HG03060 (cell line): ENCODE results near the gene NAV2.

Experiments used
- ATAC-seq: cut with Tn5 transposase; IDR thresholded peaks from one replicate; pipeline ENCODE4 v1.9.1; 2021; ENCODE audit warnings: low read depth, moderate number of reproducible peaks; ENCODE audit not compliant: unreplicated experiment

Gene NAV2

GRCh38 chr11:19848219-19848618 is 135.6 kb downstream of the NAV2 start:
- no peak for ATAC-seq

DNA sequence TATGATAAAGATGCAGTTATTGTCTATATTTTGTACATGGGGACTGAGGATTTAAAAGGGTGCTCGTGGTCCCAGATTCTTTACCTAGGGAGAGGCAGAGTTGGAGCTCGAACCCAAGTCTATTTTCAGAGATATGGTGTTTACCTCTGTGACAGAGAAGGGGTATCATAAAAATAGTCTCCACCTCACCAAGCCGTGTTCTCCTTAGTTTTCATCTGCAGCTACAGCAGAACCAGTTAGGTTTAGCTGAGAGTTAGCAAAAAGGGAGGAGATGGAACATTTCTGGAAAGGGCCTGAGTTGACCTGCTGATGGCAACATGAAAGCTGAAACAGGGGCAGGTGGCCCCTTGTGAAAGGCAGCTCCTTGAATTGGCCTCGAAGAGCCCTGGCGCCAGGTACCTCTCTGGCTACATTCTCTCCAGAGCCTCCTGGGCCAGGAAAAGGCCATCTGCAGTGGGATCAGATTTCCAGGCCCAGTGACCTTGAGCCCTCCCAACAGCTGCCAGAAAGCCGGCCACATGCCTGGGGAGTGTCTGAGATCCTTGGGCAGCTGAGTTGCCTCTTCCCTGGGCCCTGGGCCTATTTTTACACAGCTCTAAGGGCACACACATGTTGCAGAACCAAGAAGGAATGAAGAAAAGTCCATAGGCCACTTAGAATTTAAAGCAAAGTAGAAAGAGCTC is 136.6 kb downstream of the NAV2 start:
- no peak for ATAC-seq

DNA sequence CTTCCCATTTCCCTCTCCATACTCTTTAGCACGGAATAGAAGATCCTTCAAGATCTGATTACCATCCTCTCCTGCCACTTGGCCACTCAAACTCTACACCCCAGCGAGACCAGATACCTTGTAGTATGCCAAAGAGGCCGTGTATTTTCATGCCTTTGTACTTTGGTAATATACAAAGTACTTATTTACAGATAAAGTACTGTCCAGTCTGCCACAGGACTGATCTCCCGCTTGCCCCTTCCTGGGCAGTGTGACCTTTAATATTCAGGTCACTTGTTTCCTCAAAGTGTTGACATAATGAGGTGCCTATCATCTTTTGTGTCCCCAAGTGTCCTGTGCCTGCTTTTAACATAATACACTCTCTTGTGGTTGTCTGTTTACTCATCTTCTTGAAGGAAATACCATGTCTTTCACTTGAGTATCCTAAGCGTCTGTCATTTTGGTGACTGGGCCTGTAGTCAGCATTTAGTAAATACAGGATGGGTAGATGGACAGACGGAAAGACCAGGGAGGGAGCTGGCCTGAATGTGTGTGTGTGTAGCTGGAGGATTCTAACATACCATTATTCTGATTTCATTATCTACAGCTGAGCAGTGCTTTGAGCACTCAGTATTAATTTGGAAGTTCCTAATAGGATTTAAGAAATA is 137.4 kb downstream of the NAV2 start:
- ATAC-seq, result no peak

DNA sequence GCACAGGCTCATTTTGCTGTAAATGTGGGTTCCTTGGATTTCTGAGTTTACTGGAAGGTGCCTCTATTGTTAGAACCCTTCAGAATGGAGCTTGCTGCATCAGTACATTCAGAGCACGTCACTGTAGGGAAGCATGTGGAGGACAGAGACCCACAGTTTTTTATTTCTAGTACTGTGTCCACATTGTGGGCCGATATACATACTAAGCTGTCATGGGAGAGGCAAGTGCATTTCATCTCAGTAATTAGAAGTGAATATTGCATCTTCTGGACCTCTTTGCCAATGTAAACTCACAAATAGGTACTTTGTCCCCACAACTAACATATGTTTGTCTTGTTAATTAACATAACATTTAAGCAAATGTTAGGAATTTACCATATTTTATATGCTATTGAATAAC is 139.7 kb downstream of the NAV2 start:
- ATAC-seq, result no peak

- ATAC-seq, result no peak
Measured at GRCh38 chr11:19853016-19853415, 140.4 kb downstream of the NAV2 start.

DNA sequence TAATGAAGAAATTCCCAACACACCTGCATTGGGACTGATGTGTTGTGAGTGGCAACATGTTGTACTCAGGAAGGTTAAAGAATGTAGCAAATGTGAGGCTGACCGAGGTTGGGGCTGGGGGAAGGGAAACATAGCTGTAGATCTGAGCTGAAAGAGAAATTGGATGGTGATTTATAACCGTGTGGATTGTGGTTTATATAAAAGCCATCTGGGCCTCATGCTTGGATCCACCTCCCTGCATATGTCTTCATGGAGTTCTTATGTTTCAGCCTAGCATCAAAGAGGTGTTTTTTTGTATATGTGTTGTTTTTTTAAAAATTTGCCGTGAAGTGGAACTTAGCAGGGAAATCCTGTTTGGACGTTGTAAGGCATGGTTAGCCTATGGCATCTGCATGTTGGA is 141.3 kb downstream of the NAV2 start:
- no peak for ATAC-seq

GRCh38 chr11:19861171-19861570 is 148.5 kb downstream of the NAV2 start:
- ATAC-seq, result no peak

DNA sequence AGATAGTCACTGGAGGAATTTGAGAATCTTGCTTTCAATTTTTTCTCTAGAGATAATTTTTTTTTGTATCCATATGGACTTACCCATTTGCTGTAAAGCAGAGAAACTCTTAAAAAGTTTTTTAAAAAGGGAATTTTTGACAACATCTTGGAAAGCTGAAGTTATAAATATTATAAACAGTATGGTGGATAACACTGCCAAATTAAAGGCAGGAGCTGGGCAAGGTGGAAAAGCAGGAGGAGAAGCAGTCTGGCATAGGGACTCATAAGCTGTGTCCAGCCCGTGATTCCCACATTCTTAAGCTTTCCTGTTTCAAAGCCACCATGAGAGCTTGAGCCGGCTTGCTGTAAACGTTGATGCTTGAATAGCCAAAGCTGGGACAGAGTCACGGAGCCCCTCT is 149.5 kb downstream of the NAV2 start:
- no peak for ATAC-seq

DNA sequence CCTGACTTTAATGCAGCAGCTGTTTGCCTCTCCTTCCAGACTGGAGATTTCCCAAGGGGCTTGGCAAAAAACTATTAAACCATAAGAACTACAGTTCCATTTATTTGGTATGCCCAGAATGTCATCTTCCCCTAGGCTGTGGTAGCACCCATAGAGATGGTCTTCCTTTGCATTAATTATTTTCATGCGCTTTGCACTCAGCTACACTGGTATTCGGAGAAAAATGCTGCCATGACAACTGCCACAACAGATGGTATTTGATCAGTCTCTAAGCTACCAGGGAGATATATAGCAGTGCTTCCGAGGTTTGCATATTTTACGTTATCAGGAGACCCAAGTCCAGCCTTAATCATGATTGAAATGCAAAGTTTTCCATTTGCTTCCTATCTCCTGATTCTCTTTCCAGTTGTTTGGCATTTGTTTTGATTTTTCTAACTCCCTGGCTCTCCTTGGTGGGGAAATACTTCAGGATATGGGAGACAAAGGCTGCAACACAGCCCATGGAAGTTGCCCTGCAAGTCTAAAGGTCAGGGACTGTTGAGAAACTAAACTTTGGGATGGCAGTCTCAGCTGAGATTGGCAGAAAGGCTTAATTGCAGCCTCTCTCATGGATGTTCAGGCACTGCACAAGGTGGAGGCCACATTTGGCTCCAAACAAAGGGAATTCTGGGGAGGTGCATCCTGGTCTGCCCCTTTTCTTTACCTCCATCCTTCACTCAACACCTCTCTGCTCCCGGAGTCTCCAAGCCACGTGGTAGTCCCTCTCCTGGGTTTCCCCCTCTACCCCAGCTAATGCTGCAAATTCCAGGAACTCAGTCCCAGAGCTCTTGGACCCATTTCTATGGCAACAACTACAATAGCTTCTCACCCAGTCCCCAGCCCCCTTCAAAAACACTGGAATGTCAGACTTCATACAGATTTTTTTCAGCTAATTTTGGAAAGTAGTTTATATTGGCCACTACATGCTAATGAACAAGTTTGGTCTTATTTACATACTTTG is 151.8 kb downstream of the NAV2 start:
- ATAC-seq, result no peak

GRCh38 chr11:19866037-19866436 is 153.4 kb downstream of the NAV2 start:
- ATAC-seq, result no peak

GRCh38 chr11:19866521-19866920 is 153.9 kb downstream of the NAV2 start:
- no peak for ATAC-seq

DNA sequence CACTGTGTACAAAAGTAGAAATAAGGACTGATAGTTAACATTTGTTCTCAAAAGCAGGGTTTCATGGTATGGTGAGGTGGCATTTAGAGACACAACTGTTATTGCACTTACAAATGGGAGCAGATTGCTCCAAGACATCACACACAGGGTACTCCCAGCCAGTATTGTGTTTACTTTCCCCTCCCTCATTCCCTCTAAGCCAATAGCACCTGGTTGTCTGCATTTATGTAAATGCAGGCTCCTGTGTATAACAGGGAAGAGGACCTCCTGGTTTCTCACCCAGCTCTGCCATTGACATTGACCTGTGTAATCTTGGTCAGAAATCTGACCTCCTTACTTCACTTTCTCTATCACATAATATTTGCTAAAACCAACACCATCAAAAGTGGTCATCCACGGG is 154.4 kb downstream of the NAV2 start:
- no peak for ATAC-seq

DNA sequence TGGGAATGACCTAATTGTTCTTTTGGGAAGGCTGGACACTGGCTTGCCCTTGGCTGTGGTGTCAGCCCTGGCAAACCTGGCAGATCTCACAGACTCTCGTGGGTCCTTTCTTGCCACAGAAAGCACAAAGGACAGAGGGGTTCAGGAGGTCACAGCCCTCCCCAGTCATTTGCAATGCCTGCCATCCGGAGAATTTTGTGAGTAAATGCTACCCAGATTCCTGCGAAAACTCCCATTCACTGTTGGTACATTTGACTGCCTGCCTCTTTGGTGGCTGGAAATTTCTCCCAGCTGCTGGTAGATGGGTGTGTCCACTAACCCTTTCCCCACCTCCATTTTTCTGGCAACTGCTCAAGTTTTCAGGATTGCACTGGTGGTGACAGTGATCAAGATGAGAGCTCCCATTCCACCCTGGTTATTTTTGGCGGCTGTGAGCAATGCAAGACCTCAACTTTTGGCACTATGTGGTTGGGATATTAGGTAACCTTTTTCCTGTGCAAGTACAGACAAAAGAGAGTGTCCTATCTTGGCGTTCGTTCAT is 155.7 kb downstream of the NAV2 start:
- no peak for ATAC-seq

GRCh38 chr11:19868871-19869270 is 156.2 kb downstream of the NAV2 start:
- ATAC-seq, result no peak

DNA sequence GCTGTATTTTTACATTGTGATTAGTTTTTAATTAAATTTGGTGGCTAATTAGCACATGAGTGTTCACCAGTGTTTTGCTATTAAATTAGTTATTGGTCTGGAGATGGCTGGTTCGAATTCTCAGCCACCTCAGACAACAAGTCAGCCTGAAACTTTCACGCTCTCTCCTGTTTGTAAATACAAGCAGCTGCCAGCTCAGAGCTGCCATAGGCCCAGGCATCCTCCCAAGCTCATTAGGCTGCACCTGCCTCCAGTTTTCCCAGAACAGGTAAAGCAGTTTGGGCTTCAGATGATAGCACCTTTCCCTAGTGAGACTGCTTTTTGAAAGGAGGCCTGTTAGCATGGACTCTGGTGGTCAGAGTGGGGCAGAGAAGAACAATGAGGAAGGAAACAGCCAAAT is 156.8 kb downstream of the NAV2 start:
- no peak for ATAC-seq

GRCh38 chr11:19869946-19870589 is 157.4 kb downstream of the NAV2 start:
- ATAC-seq, result no peak

GRCh38 chr11:19871531-19871930 is 158.9 kb downstream of the NAV2 start:
- ATAC-seq, result no peak

DNA sequence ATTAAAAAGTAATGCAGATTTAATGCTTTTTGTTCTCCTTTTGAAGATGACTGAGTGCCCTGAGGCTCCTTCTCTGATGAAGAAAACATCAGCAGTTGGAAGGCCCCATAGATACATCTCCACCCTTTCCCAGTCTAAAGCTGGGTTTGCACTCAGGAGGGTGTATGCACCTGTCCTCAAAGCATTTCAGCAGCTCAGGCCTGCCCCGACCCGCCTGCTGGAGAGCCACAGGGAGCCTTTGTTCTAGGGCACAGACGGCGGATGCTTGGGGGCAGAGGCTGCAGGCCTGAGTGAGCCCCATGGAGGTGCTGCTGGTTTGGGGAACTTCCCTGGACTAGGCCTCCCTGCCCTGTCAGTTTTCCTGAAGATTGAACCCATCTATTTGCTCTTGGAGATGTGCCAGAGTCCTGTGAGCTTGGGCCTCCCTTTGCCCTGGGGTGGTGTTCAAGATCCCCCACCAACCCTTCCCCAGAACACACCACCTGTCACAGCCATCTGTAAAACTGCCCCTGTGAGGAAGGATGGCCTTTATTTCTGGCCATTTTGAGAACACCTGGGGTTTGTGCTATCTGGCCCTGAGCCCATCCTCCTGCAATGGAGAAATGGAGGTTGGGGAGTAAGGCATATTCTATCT is 160.0 kb downstream of the NAV2 start:
- ATAC-seq, result no peak

GRCh38 chr11:19873730-19874129 is 161.1 kb downstream of the NAV2 start:
- no peak for ATAC-seq

DNA sequence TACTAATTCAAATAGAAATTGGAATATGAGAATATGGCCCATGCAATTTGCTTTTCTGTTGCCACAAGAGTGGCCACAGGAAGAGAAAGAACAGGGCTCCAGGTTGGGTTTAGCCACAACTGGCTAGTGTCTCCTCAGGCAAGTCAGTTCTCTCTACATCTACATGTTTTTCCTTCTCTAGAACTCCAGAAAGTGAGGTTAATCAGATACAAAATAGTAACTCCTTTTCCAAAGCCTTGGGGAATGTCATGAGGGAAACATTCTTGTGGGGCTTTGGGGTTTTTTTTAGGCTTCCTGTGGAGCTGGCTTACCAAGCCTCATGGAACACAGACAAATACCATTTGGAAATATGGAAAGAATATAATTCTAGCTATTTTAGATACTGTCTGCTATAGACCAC is 161.6 kb downstream of the NAV2 start:
- ATAC-seq, result no peak
